Measurements from ENCODE around the gene UBAP1L.
A peak's percentile ranks its signal among the peaks of the same experiment; 100 is the strongest.
"Not testable (repeated sequence)": the region's sequence is repeated elsewhere in the genome, so short reads cannot be mapped to it uniquely, and the experiment has no call there.

The UBAP1L gene

DNA sequence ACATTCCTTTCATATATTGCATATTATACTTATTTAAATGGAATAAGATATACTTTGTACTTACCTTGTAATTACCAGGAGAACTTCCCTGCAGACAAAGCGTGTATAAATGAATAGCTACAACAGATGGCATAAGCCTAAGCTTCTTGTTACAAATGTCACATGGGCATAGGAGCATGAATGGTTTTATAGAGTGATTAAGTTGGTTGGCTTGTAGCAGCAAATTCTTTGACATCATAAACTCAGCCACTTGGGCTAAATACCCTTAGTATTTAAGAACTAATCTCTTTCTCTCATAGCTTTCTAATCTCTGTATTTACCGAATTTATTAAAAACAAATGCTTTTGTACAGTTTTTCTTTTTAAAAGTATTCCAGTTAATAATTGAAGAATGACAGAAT lies at the start of gene UBAP1L:
TSS of gene UBAP1L (minus strand) at position 115 of the 400 bp plus-strand sequence. CDS start 8,985 bp downstream, outside the sequence.
- DNase-seq: no peak

- no peak for DNase-seq
These were observed 49.1 kb upstream of the UBAP1L start for GRCh38 chr15:65164139-65164538.

GRCh38 chr15:65163041-65163440 lies 48.0 kb upstream of the UBAP1L start:
- DNase-seq: no peak

DNA sequence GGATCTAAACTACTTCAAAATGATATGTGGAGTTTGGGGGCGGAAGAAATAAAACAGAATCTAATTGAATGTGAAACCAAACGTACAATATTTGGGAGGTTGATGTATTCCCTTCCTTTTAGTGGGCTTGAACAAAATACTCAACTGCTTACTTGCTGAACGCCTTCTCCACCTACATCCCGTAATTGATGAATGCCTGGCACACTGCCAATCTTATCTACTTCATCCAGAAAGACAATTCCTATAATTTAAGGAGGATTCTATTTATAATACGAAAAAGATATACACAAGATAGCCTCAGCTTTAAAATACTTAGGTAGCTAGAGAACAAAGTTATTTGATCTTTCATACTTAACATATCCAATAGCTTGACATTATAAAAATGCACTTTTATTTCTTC lies 41.7 kb upstream of the UBAP1L start:
- no peak for DNase-seq

GRCh38 chr15:65154720-65155119 lies 39.7 kb upstream of the UBAP1L start:
- DNase-seq: no peak

- no peak for DNase-seq
These were observed 32.9 kb upstream of the UBAP1L start for GRCh38 chr15:65147902-65148301.

- DNase-seq: no peak
These were observed 31.4 kb upstream of the UBAP1L start for GRCh38 chr15:65146438-65146837.

- DNase-seq: not testable (repeated sequence)
These were observed 23.6 kb upstream of the UBAP1L start for GRCh38 chr15:65138631-65139030.

DNA sequence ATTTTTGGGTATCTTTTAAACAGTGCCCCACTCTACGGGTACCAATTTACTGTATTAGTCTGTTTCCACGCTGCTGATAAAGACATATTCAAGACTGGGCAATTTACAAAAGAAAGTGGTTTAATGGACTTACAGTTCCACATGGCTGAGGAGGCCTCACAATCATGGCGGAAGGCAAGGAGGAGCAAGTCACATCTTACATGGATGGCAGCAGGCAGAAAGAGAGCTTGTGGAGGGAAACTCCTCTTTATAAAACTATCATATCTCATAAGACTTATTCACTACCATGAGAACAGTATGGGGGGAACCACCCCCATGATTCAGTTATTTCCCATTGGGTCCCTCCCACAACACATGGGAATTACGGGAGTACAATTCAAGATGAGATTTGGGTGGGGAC lies 22.9 kb upstream of the UBAP1L start:
- DNase-seq: not testable (repeated sequence)

- not testable (repeated sequence) for DNase-seq
These were observed 22.1 kb upstream of the UBAP1L start for GRCh38 chr15:65137089-65137488.

- no peak for DNase-seq
These were observed 19.5 kb upstream of the UBAP1L start for GRCh38 chr15:65134538-65134937.

- peak; percentile 77 for DNase-seq
These were observed 18.7 kb upstream of the UBAP1L start, which contains the start of gene PDCD7 for GRCh38 chr15:65133548-65134200. PDCD7 (minus strand) TSS chr15:65133808; CDS start chr15:65133781, 27 bp downstream.

GRCh38 chr15:65132878-65133547 lies 18.0 kb upstream of the UBAP1L start:
- peak; percentile 34 for DNase-seq

GRCh38 chr15:65130941-65131340 lies 15.9 kb upstream of the UBAP1L start:
- no peak for DNase-seq

- DNase-seq: no peak
These were observed 542 bp upstream of the UBAP1L start for GRCh38 chr15:65115542-65115941.

DNA sequence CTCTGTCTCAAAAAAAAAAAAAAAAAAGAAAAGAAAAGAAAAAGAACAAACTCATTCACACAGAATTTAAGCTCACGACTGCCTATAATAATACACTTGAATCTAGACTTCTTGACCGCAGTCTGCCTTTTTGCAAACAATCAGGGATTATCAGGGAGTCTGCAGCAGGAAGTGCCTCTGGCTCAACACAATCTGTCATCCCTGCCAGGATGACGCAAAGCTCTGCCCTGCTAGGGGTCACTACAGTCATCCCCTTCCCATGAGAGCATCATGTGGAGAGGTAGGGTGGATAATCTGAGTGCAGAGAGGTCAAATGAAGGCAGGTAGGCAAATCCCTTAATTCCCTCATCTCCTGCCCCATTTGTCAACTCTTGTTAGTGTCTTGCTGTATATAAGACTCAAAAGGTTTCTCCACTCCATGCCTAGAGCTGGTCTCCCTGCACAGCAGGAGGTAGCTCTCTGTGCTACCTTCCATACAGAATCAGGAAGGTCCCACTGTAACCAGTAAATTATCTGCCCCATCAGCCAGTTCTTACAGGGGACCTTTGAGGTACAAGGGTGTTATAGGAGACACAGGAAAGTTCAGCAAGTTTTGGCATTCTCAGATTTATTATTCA lies 4.2 kb downstream of the UBAP1L start:
- no peak for DNase-seq

GRCh38 chr15:65106011-65106590 lies 8.9 kb downstream of the UBAP1L start:
- DNase-seq: no peak

DNA sequence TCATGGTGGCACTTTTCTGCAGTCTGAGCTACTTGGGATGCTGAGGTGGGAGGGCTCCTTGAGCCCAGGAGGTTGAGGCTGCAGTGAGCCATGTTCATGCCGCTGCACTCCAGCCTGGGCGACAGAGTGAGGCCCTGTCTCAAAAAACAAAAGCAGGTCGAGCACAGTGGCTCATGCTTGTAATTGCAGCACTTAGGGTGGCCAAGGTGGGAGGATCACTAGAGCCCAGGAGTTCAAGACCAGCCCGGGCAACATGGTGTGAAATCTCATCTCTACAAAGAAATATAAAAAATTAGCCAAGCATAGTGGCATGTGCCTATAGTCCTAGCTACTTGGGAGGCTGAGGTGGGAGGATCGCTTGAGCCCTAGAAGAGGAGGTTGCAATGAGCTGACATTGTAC lies 10.0 kb downstream of the UBAP1L start:
- DNase-seq: no peak

GRCh38 chr15:65102912-65103311 lies 12.1 kb downstream of the UBAP1L start:
- no peak for DNase-seq

DNA sequence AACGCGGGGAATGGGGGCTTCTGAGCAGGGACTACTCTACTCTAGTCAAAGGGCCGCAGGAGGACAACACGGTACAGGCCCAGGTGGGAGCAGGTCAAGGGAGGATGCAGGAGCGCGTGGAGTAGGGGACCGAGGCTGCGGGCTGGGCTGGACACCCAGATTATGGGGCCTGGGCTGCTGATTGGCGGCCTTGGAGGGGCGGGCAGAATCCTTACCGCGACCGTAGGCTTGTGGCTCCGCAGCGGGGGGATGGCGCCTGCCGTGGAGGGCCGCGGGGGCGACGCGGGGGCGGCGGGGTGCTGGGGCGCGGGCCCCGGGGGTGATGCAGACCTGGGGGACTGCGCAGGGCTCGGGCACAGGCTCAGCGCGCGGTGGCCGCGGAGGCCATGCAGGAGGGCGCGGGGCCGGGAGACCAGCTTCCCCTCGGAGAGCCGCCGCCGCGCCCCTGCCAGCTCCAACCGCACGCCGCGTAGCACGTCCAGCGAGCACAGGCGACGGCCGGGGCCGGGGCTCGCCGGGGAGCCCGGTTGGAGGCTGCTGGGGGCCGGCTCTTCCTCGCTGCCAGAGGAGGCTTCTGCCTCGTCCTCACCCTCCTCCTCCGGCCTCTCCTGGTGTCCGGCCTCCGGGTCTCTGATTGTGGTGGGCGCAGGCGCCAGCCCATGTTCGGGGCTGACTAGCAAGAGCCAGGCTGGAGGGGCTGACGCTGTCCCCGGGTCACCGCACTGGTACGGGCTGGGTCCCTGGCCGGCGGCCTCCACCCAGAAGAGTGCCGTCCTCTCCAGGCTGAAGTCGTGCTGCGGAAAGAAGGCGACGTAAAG lies 12.9 kb downstream of the UBAP1L start:
- DNase-seq: no peak

GRCh38 chr15:65101411-65101890 lies 13.5 kb downstream of the UBAP1L start:
- DNase-seq: peak; percentile 5

GRCh38 chr15:65100442-65100841 lies 14.6 kb downstream of the UBAP1L start:
- no peak for DNase-seq

DNA sequence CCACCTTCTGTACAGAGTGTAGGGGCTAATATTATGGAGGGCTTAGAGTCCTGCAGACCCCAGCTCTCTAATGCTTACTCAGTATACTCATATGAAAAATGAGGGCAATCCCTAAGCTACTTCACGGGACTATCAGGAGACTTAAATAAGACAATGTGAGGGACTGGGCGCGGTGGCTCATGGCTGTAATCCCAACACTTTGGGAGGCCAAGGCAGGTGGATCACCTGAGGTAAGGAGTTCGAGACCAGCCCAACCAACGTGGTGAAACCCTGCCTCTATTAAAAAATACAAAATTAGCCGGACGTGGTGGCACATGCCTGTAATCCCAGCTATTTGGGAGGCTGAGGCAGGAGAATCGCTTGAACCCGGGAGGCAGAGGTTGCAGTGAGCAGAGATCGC lies 15.2 kb downstream of the UBAP1L start:
- DNase-seq: not testable (repeated sequence)
